GM18519 (cell line): ENCODE data around the gene LRRC7.

Source experiments
- ATAC-seq: cut with Tn5 transposase; IDR thresholded peaks from one replicate; pipeline ENCODE4 v1.9.1; 2021; ENCODE audit warnings: mild to moderate bottlenecking, moderate library complexity; ENCODE audit not compliant: unreplicated experiment, low FRiP score

Gene LRRC7

DNA sequence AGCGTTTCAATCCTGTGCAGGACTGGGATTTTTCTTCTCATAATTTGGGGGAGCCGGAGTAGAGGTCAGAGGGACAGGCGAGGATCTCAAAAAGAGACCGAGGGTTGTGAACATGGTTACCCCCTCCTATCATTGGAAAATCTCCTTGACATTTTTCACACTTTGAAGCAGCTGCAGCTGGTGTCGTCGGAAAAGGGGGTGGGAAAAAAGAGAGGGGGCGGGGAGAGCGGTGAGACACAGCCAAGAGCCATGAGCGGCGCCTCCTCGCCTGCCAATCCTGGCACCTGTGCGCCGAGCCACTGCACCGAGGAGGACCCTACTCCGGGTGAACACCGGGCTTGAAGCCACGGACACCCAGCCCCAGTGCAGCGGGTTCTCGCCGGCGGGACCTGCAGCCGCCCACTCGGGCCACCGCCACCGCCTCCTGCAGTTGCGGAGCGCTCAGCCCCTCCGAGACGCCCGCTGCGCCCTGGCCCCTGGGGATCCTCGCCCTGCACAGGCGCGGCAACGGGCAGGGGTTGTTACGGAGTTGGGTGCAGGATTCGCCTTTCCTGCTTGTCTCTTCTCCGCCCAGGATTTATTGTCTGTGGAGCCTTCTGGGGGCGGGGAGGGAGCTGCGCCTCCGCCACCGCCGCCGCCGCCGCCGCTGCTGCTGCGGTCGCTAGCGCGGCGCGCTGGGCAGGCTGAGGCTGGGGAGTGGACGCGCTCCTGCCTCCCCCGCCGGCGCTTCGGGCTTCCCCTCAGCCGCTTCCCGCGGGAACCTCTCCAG lies at the start of gene LRRC7:
Gene LRRC7 (plus strand): TSS at position 271 of the 769 bp plus-strand sequence. CDS start 718 bp downstream, outside the sequence.
- ATAC-seq, result no peak

DNA sequence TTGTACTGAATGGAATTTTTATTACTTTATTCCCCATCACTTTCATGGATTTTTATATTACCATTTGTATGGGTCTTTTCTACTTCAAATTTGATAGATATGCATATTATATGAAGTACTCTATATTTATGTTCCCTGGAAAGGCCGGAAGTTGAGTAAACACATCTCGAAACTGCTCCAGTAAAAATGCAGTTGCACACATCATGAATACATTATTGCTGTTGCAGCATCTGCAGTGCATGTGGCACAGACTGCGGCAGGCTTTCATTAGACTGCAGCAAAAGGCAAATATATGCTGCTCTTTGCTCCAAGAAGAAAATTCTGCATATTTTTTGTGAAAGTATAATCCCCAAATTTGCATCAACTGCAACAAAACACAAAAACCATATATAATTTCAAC lies 48.7 kb upstream of the LRRC7 start:
- no peak for ATAC-seq

DNA sequence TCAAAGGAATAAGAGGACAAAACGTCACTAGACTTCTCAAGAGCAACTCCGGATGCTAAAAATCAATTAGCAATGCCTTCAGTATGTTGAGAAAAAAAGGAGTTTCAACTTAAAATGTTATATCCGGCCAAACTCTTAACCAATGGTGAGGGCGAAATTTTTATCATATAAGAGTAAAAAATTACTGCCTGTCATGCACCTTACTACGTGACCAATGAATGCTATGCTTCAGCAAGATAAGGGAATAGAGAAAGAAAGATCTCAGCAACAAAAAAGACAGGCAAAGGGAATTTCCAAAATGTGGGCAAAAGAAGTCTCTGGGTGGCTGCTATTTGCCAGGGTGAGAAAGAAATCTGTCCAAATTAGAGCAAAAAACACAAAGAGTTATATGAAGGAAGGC lies 47.4 kb upstream of the LRRC7 start:
- no peak for ATAC-seq

- ATAC-seq, result no peak
Observed at GRCh38 chr1:69523032-69523431, 44.7 kb upstream of the LRRC7 start.

GRCh38 chr1:69523461-69523860 lies 44.3 kb upstream of the LRRC7 start:
- ATAC-seq, result no peak

DNA sequence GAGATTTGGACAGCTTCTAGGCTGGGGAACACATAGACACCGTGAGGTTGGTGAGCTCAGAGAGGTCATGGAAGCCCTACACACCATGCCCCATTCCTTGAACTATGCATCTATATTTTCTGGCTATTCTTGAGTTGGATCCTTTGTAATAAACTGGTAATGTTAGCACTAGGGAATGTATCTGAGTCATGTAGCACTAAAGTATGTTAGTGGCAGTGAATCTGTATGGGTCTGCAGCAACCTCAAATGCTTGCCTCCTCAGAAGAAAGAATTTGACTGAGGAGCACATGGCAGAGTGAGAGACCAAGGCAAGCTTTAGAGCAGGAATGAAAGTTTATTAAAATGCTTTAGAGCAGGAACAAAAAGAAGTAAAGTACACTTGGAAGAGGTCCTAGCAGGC lies 43.7 kb upstream of the LRRC7 start:
- no peak for ATAC-seq

- no peak for ATAC-seq
Observed at GRCh38 chr1:69527273-69527672, 40.4 kb upstream of the LRRC7 start.

- no peak for ATAC-seq
Observed at GRCh38 chr1:69528376-69528775, 39.3 kb upstream of the LRRC7 start.

- ATAC-seq, result no peak
Observed at GRCh38 chr1:69533343-69533742, 34.4 kb upstream of the LRRC7 start.

GRCh38 chr1:69534829-69535228 lies 32.9 kb upstream of the LRRC7 start:
- ATAC-seq, result no peak

- no peak for ATAC-seq
Observed at GRCh38 chr1:69535490-69535889, 32.2 kb upstream of the LRRC7 start.

DNA sequence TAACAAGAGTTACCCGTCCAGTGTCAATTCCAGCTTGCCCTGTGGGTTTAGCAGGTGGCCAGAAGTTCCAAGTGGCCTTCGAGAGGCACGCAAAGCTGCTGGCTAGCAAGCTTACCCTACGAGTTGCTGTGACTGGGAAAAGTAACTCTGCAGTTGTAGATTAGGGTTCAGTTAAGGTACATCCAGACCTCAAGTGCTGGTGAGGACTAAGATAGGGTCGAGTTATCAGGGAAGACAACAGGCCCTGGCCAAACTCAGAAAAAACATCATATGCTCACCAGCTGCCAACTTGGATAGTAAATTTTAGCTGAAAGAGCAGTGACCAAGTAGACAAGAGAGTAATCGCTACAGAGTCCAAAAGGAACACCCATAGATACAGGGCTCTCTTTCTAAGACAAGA lies 27.7 kb upstream of the LRRC7 start:
- no peak for ATAC-seq

DNA sequence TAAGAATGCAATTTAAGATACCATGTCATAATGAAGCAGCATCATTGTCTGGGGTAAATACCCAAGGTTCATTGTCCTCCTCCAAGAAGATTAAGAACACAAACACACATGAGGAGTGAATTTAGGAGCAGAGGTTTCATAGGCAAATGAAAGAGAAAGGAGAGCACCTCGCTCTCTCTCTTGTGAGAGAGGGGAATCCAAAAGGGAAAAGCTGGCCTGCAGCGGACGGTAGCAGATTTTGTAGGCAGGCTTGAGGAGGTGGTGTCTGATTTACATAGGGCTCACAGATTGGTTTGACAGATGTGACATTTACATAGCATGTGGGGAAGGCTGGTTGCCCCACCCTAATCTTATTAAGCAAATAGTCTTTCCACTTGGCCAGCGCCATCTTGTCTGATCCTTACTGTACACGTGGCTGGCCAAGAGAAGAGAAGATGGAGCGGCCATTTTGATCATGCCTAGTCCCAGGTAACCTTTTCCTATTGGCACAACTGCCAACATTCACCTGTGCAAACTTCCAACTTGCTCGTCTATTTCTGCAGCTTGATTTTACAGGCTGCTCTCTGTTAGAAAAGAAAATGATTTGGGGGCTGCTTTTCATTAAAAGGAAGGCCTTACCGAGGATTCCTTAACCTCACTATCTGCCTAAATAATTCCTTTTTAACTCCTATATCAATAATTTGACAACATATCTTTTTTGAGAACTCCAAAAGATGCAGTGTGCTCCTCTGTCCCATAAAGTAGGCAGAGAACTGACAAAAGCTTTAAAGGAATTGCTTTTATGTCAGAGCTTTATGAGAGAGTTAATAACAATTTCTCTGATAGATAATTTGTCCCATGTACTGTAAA lies 16.0 kb upstream of the LRRC7 start:
- ATAC-seq, result no peak

DNA sequence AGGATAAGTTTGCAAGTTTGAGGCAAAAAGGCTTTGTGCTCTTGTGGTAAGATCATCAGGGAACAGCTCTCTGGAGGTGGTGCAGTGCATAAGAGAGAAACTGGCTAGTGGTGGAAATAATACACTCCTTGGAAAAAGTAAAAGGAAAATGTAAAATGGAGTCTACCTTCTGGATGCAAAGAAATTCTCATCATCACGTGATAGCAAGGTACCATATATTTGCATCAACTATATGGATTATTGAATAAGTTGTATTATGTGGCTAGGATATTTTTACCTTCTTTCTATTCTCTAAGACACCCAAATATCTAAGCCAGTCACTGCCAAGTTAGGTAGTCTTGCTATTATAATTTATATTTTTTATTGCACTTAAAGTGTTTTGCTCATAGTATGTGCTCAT lies 14.0 kb upstream of the LRRC7 start:
- no peak for ATAC-seq

- ATAC-seq, result no peak
Observed at GRCh38 chr1:69568421-69569174, 876 bp downstream of the LRRC7 start.

GRCh38 chr1:69569175-69569541 lies 1.4 kb downstream of the LRRC7 start:
- ATAC-seq, result no peak

DNA sequence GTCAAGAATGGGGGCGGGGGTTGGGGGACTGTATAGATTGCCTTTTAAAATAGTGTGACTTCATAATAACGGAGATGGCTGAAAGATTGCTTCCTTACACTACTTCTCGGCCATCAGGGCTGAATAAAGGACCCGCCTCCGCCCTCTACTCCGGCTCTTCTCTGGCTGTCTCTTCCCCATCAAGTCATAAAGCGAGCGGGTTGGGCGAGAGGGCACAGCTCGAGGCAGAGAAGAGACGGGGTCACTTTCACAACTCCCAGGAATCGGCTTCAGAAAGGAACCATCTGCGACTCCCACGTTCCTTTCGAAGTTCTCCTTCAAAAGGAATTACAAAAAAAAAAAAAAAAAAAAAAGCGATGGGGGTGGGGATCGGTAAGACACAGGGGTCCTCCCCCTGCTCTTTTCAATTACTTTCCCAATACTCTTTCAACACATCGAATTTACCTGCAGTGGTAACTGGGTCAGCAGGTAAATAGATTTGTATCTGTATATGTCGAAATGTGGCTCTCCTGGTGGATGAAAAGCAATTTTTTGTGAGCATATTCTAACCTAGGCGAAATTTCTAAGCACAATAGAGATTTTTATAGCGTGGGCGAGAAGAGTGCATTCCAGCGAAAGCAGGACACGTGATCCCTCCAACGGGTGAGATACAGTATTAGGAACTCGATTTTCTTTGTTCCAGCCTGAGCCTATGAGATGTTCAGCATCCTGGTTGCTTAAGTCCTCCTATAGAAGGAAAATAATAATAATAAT lies 2.0 kb downstream of the LRRC7 start:
- ATAC-seq, result no peak

- no peak for ATAC-seq
Observed at GRCh38 chr1:69570356-69570755, 2.6 kb downstream of the LRRC7 start.

GRCh38 chr1:69572921-69573320 lies 5.2 kb downstream of the LRRC7 start:
- no peak for ATAC-seq

DNA sequence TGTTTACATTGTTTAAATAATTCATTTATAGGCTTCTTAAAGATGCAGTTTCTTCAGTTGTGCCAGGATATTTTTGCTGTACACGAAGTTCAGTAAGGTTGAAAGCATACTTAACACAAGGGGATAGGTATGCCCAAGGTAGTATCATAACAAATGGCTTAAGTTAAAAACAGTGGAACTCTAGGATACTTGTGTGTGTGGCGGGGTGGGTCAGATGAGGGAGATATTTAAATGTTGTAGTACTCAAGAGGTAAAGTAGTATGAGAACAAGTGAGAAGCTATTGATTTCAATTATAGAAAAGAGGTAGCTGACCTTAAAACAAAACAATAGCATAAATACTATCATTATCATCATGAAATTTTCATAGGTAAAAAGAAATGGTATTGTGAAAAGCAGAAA lies 6.2 kb downstream of the LRRC7 start:
- no peak for ATAC-seq
